ENCODE results near the gene SLC20A1. TPM values are rescaled to one million over a fixed set of nuclear protein-coding genes. Genes with fewer than 3 reads are reported as not detected.

SLC20A1 gene
- total RNA-seq, 4 donors from 2014 or later, result 11.5 to 30.6 (median 24.4) TPM

DNA sequence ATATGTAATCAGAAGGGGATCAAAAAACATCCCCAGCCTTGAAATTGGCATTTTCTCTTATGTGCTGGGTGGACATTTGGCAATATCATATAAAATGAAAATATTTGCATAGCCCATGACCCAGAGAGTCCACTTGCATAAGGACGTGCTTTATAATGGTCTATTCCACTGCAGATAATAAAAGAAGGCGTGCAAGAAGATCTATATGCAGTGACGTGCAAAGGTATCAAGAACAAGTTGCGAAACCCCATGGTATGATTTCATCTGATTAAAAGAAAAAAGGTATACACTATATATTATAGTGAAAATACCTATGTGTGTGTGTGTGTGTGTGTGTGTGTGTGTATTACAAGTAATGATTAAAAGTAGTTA, 8.5 kb upstream of the SLC20A1 start:
- TF ChIP-seq, protein P1, sequence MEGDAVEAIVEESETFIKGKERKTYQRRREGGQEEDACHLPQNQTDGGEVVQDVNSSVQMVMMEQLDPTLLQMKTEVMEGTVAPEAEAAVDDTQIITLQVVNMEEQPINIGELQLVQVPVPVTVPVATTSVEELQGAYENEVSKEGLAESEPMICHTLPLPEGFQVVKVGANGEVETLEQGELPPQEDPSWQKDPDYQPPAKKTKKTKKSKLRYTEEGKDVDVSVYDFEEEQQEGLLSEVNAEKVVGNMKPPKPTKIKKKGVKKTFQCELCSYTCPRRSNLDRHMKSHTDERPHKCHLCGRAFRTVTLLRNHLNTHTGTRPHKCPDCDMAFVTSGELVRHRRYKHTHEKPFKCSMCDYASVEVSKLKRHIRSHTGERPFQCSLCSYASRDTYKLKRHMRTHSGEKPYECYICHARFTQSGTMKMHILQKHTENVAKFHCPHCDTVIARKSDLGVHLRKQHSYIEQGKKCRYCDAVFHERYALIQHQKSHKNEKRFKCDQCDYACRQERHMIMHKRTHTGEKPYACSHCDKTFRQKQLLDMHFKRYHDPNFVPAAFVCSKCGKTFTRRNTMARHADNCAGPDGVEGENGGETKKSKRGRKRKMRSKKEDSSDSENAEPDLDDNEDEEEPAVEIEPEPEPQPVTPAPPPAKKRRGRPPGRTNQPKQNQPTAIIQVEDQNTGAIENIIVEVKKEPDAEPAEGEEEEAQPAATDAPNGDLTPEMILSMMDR (IDR thresholded peaks at IDR 0.05), result no peak
- no peak for TF ChIP-seq POLR2A (IDR thresholded peaks at IDR 0.05)
- DNase-seq, result no peak
- H3K27ac ChIP-seq, result no peak overlapping the region
- no peaks in the 10 kb centered on the region for H3K4me1 ChIP-seq
- no peaks in the 10 kb centered on the region for H3K36me3 ChIP-seq
- H3K27me3 ChIP-seq, result no peaks in the 10 kb centered on the region
- intact Hi-C loops (cut with DNase I; ENCODE audit: low total_unique reads), result no loop called here
- H3K4me3 ChIP-seq, result no peak overlapping the region
- H3K9me3 ChIP-seq, result no peaks in the 10 kb centered on the region

DNA sequence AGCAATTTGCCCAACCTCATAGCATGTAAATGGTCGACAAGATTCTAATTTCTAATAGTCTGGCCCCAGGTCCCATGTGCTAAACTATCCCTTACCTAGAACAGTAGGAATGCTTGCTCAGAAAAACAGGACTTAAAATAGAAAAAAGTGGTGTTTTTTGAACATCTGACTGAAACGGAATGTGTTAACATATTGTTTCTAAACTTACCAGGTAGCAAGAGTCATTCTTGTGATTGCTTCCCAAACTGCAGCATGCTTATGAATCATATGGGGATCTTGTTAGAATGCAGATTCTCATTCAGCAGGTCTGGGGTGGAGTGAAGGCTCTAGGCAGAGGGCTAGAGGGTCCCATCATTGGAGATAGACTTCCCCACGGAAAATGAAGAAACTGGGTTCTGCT, 5.8 kb upstream of the SLC20A1 start:
- H3K4me3 ChIP-seq, result no peak overlapping the region
- peaks cover 6% of the 10 kb centered on the region in 2 donors for H3K4me1 ChIP-seq
- TF ChIP-seq, protein P1 (IDR thresholded peaks at IDR 0.05), result no peak
- TF ChIP-seq POLR2A (IDR thresholded peaks at IDR 0.05), result no peak
- H3K36me3 ChIP-seq, result no peaks in the 10 kb centered on the region
- intact Hi-C loops (cut with DNase I; ENCODE audit: low total_unique reads), result no loop called here
- H3K27ac ChIP-seq, result no peak overlapping the region
- no peaks in the 10 kb centered on the region for H3K9me3 ChIP-seq
- no peaks in the 10 kb centered on the region for H3K27me3 ChIP-seq
- no peak for DNase-seq

DNA sequence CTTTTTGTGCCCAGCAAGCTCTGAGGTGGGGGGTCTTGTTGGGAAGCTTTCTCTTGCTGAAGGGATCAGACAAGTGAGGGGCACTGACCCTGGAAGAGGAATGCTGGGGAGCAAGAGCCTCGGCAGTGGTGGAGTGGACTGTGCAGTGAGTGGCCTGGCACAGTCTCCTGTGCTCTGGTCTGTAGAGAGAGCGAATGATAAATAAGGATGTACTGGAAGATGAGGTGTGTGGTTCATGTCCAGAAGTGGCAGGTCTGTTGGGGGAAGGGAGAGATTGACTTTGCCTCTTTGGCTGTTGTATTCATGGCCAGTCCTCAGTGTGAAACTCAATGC, 5.3 kb upstream of the SLC20A1 start:
- H3K36me3 ChIP-seq, result no peaks in the 10 kb centered on the region

DNA sequence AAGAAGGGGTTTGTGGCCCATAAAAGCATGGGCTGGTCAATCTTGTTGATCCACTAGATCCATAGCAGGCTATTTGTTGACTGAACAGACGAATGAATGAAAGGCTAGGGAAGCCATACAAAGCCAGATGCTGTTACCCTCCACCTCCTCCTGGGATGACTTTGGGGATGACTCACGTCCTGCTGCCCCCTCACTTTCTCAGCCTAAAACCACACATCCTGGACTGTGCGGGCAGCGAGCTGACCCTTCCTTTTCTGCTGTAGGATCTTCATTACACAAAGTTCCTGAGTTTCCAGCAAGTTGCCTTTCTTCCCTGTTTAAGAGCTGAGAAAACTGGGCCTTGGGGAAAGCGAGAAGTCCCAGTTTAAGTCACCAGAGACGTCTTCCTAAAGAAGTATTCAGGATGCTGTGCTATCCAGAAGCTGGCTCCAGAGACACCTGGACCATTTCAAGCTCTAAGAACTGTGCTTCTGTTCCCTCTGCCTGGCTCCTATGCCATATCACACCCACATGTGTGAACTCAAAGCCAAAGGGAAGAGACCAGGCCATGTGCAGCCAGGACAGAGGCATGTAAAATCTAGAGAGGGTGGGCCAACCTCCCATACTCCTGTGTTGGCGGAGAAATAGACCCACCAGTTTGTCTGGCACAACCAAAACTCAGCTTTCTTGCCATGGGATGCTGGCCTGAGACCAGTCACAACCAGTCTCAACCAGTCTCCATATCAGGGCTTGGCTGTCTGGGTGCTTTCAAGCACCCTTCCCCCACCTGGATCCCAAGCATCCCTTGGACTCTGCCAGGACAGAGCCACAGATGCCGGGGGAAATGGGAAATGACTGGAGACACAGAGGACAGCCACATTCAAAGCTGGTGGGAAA, 4.7 kb upstream of the SLC20A1 start:
- no peak overlapping the region for H3K4me3 ChIP-seq
- no peaks in the 10 kb centered on the region for H3K9me3 ChIP-seq
- H3K27ac ChIP-seq, result no peak overlapping the region
- DNase-seq, result no peak
- no peaks in the 10 kb centered on the region for H3K27me3 ChIP-seq
- TF ChIP-seq POLR2A (IDR thresholded peaks at IDR 0.05), result no peak
- TF ChIP-seq, protein P1 (IDR thresholded peaks at IDR 0.05), result no peak
- H3K36me3 ChIP-seq, result no peaks in the 10 kb centered on the region
- peaks cover 7 to 8% of the 10 kb centered on the region in 2 donors for H3K4me1 ChIP-seq
- intact Hi-C loops (cut with DNase I; ENCODE audit: low total_unique reads), result no loop called here

More for the DNA sequence above, 5.3 kb upstream of the SLC20A1 start:
- no peaks in the 10 kb centered on the region for H3K27me3 ChIP-seq
- no peak overlapping the region for H3K4me3 ChIP-seq
- no peak for TF ChIP-seq POLR2A (IDR thresholded peaks at IDR 0.05)
- TF ChIP-seq, protein P1 (IDR thresholded peaks at IDR 0.05), result no peak
- no peaks in the 10 kb centered on the region for H3K9me3 ChIP-seq
- no peak for DNase-seq
- H3K4me1 ChIP-seq, result peaks cover 7 to 8% of the 10 kb centered on the region in 2 donors
- no peak overlapping the region for H3K27ac ChIP-seq
- intact Hi-C loops (cut with DNase I; ENCODE audit: low total_unique reads), result no loop called here

DNA sequence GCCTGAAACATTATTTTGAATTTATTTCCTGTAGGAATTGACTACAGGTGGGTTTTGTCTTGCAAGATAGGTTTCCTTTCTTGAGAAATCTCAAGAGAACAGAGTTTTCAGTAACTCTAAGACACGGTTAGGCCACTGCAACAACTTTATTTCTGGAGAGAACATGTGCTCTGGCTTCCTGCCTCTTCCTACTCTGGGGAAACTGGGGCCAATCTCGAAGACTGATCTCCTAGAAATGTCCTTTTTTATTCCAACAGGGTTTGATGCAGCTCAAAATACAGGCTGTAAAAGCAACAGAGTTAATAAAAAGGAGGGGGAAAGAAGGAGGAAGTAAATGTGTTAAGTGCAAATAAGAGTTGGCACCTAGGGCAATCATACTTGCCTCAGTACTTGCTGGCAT, 4.0 kb upstream of the SLC20A1 start:
- H3K27ac ChIP-seq, result no peak overlapping the region
- H3K9me3 ChIP-seq, result no peaks in the 10 kb centered on the region
- no peak for DNase-seq
- peaks cover 7 to 9% of the 10 kb centered on the region in 2 donors for H3K4me1 ChIP-seq
- H3K36me3 ChIP-seq, result no peaks in the 10 kb centered on the region
- intact Hi-C loops (cut with DNase I; ENCODE audit: low total_unique reads), result no loop called here
- TF ChIP-seq POLR2A (IDR thresholded peaks at IDR 0.05), result no peak
- no peaks in the 10 kb centered on the region for H3K27me3 ChIP-seq
- H3K4me3 ChIP-seq, result no peak overlapping the region

All from uterus (tissue), 4 donors.